ENCODE measurements around the gene SLC22A23. TPM values are rescaled to one million over a fixed set of nuclear protein-coding genes. Genes with fewer than 3 reads are reported as not detected.

The SLC22A23 gene
- total RNA-seq, 2 experiments from 2014 or later: 13.4 to 13.6 TPM

- no peak overlapping the region for H3K4me3 ChIP-seq (ENCODE audit: low read length)
- peaks cover 41% of the 10 kb centered on the region for H3K27me3 Mint-ChIP-seq
- CTCF ChIA-PET: no interaction called here
Observed at GRCh38 chr6:3483675-3484074, 26.8 kb upstream of the SLC22A23 start.

GRCh38 chr6:3482869-3483268 lies 26.0 kb upstream of the SLC22A23 start:
- H3K36me3 ChIP-seq (ENCODE audit: insufficient read depth, low read length): no peaks in the 10 kb centered on the region
- H3K4me3 Mint-ChIP-seq: no peak overlapping the region
- H3K9me3 ChIP-seq (ENCODE audit: control insufficient read depth in 1 of 2, insufficient read depth in 1 of 2, low read length in 2 of 2): peaks cover 6 to 12% of the 10 kb centered on the region in 2 experiments
- ATAC-seq (ENCODE audit: poor library complexity) (no peak), DNase-seq (no peak)
- POLR2A ChIA-PET: no interaction called here
- no peak overlapping the region for H3K27ac Mint-ChIP-seq
- TF ChIP-seq CTCF (IDR thresholded peaks at IDR 0.05): no peak
- H3K27ac ChIP-seq (ENCODE audit: low read depth in 1 of 2, low read length in 2 of 2): no peak overlapping the region
- CTCF ChIA-PET: no interaction called here
- H3K4me3 ChIP-seq (ENCODE audit: low read length): no peak overlapping the region
- no peaks in the 10 kb centered on the region for H3K36me3 Mint-ChIP-seq (ENCODE audit: low read depth)
- H3K9me3 Mint-ChIP-seq: peaks cover 8% of the 10 kb centered on the region
- no peaks in the 10 kb centered on the region for H3K4me1 ChIP-seq (ENCODE audit: insufficient read depth, low read length)
- H3K27me3 Mint-ChIP-seq: peaks cover 41% of the 10 kb centered on the region
- no peaks in the 10 kb centered on the region for H3K4me1 Mint-ChIP-seq (ENCODE audit: low read depth)
- H3K27me3 ChIP-seq (ENCODE audit: control insufficient read depth in 1 of 2, insufficient read depth in 2 of 2, low read length in 2 of 2): peaks cover 3 to 12% of the 10 kb centered on the region in 2 experiments
- intact Hi-C loops (cut with DNase I, micrococcal nuclease): no loop called here

More at GRCh38 chr6:3483675-3484074, 26.8 kb upstream of the SLC22A23 start:
- H3K4me1 Mint-ChIP-seq (ENCODE audit: low read depth): no peaks in the 10 kb centered on the region
- Histone ChIP-seq H3K27ac (ENCODE audit: low read depth in 1 of 2, low read length in 2 of 2) (no peak overlapping the region), H3K27me3 (ENCODE audit: control insufficient read depth in 1 of 2, insufficient read depth in 2 of 2, low read length in 2 of 2) (peaks cover 7 to 12% of the 10 kb centered on the region in 2 experiments), H3K4me1 (ENCODE audit: insufficient read depth, low read length) (no peaks in the 10 kb centered on the region), H3K9me3 (ENCODE audit: control insufficient read depth in 1 of 2, insufficient read depth in 1 of 2, low read length in 2 of 2) (peaks cover 6 to 12% of the 10 kb centered on the region in 2 experiments), H3K36me3 (ENCODE audit: insufficient read depth, low read length) (no peaks in the 10 kb centered on the region)
- no peak overlapping the region for H3K4me3 Mint-ChIP-seq
- no peaks in the 10 kb centered on the region for H3K36me3 Mint-ChIP-seq (ENCODE audit: low read depth)
- DNase-seq: no peak
- no peak overlapping the region for H3K27ac Mint-ChIP-seq
- no peak for ATAC-seq (ENCODE audit: poor library complexity)
- no peak for TF ChIP-seq CTCF (IDR thresholded peaks at IDR 0.05)
- peaks cover 8% of the 10 kb centered on the region for H3K9me3 Mint-ChIP-seq
- intact Hi-C loops (cut with DNase I, micrococcal nuclease): no loop called here
- POLR2A ChIA-PET: no interaction called here

- Histone ChIP-seq H3K9me3 (ENCODE audit: control insufficient read depth in 1 of 2, insufficient read depth in 1 of 2, low read length in 2 of 2) (peaks cover 6 to 12% of the 10 kb centered on the region in 2 experiments), H3K4me1 (ENCODE audit: insufficient read depth, low read length) (no peaks in the 10 kb centered on the region), H3K4me3 (ENCODE audit: low read length) (no peak overlapping the region), H3K27me3 (ENCODE audit: control insufficient read depth in 1 of 2, insufficient read depth in 2 of 2, low read length in 2 of 2) (peaks cover 3 to 12% of the 10 kb centered on the region in 2 experiments), H3K36me3 (ENCODE audit: insufficient read depth, low read length) (no peaks in the 10 kb centered on the region), H3K27ac (ENCODE audit: low read depth in 1 of 2, low read length in 2 of 2) (no peak overlapping the region)
- no peaks in the 10 kb centered on the region for H3K36me3 Mint-ChIP-seq (ENCODE audit: low read depth)
- ATAC-seq (ENCODE audit: poor library complexity) (no peak), DNase-seq (no peak)
- intact Hi-C loops (cut with DNase I, micrococcal nuclease): no loop called here
- no peak overlapping the region for H3K27ac Mint-ChIP-seq
- no peak for TF ChIP-seq CTCF (IDR thresholded peaks at IDR 0.05)
- H3K4me1 Mint-ChIP-seq (ENCODE audit: low read depth): no peaks in the 10 kb centered on the region
- H3K4me3 Mint-ChIP-seq: no peak overlapping the region
- ChIA-PET POLR2A (no interaction called here), CTCF (no interaction called here)
- H3K9me3 Mint-ChIP-seq: peaks cover 8% of the 10 kb centered on the region
- H3K27me3 Mint-ChIP-seq: peaks cover 32% of the 10 kb centered on the region
Observed at GRCh38 chr6:3481640-3482039, 24.8 kb upstream of the SLC22A23 start.
